Measurements from ENCODE around the gene SLC1A3.

The SLC1A3 gene

GRCh38 chr5:36611520-36612274, 5.3 kb downstream of the SLC1A3 start:
- no peak overlapping the region for H3K4me2 ChIP-seq (ENCODE audit: low read length)
- H2AFZ ChIP-seq (ENCODE audit: low read depth, low read length) = no peak overlapping the region
- no peaks in the 10 kb centered on the region for H3K36me3 ChIP-seq (replicated peaks; ENCODE audit: low read depth, low read length)
- TF ChIP-seq EZH2phosphoT487 (IDR thresholded peaks at IDR 0.05; ENCODE audit: low read depth) (no peak), CTCF (IDR thresholded peaks at IDR 0.05; ENCODE audit: low read depth, low read length) (no peak)
- H3K4me1 ChIP-seq (ENCODE audit: low read length) = peaks cover 4% of the 10 kb centered on the region
- no peaks in the 10 kb centered on the region for H3K9me3 ChIP-seq (ENCODE audit: insufficient read depth, low read length)
- H3K27me3 ChIP-seq (ENCODE audit: low read depth, low read length) = peaks cover 14% of the 10 kb centered on the region
- H3K4me3 ChIP-seq (ENCODE audit: low read length) = no peak overlapping the region
- H3K27ac ChIP-seq (ENCODE audit: low read length) = no peak overlapping the region
- no peak overlapping the region for H3K9ac ChIP-seq (ENCODE audit: low read length)
- H3K79me2 ChIP-seq (ENCODE audit: low read length) = no peaks in the 10 kb centered on the region
- H4K20me1 ChIP-seq (ENCODE audit: insufficient read depth, low read length) = no peaks in the 10 kb centered on the region

- Histone ChIP-seq H3K4me2 (ENCODE audit: low read length) (no peak overlapping the region), H3K4me3 (ENCODE audit: low read length) (no peak overlapping the region), H3K27me3 (ENCODE audit: low read depth, low read length) (peaks cover 1% of the 10 kb centered on the region; the same call in 1 of the 2 replicates), H3K27ac (ENCODE audit: low read length) (no peak overlapping the region), H3K36me3 (replicated peaks; ENCODE audit: low read depth, low read length) (no peaks in the 10 kb centered on the region), H3K9ac (ENCODE audit: low read length) (no peak overlapping the region), H2AFZ (ENCODE audit: low read depth, low read length) (no peak overlapping the region), H3K4me1 (ENCODE audit: low read length) (no peaks in the 10 kb centered on the region), H4K20me1 (ENCODE audit: insufficient read depth, low read length) (no peaks in the 10 kb centered on the region), H3K79me2 (ENCODE audit: low read length) (no peaks in the 10 kb centered on the region), H3K9me3 (ENCODE audit: insufficient read depth, low read length) (no peaks in the 10 kb centered on the region)
- TF ChIP-seq EZH2phosphoT487 (IDR thresholded peaks at IDR 0.05; ENCODE audit: low read depth) (no peak), CTCF (IDR thresholded peaks at IDR 0.05; ENCODE audit: low read depth, low read length) (no peak)
These were observed 6.8 kb downstream of the SLC1A3 start for GRCh38 chr5:36613241-36613640.

GRCh38 chr5:36613771-36614656, 7.6 kb downstream of the SLC1A3 start:
- Histone ChIP-seq H3K27me3 (ENCODE audit: low read depth, low read length) (no peaks in the 10 kb centered on the region), H3K4me1 (ENCODE audit: low read length) (no peaks in the 10 kb centered on the region), H3K4me3 (ENCODE audit: low read length) (no peak overlapping the region), H2AFZ (ENCODE audit: low read depth, low read length) (no peak overlapping the region), H3K27ac (ENCODE audit: low read length) (no peak overlapping the region), H3K36me3 (replicated peaks; ENCODE audit: low read depth, low read length) (no peaks in the 10 kb centered on the region), H3K9me3 (ENCODE audit: insufficient read depth, low read length) (no peaks in the 10 kb centered on the region), H3K4me2 (ENCODE audit: low read length) (no peak overlapping the region), H3K79me2 (ENCODE audit: low read length) (no peaks in the 10 kb centered on the region), H3K9ac (ENCODE audit: low read length) (no peak overlapping the region), H4K20me1 (ENCODE audit: insufficient read depth, low read length) (no peaks in the 10 kb centered on the region)
- TF ChIP-seq CTCF (IDR thresholded peaks at IDR 0.05; ENCODE audit: low read depth, low read length) (no peak), EZH2phosphoT487 (IDR thresholded peaks at IDR 0.05; ENCODE audit: low read depth) (no peak)

DNA sequence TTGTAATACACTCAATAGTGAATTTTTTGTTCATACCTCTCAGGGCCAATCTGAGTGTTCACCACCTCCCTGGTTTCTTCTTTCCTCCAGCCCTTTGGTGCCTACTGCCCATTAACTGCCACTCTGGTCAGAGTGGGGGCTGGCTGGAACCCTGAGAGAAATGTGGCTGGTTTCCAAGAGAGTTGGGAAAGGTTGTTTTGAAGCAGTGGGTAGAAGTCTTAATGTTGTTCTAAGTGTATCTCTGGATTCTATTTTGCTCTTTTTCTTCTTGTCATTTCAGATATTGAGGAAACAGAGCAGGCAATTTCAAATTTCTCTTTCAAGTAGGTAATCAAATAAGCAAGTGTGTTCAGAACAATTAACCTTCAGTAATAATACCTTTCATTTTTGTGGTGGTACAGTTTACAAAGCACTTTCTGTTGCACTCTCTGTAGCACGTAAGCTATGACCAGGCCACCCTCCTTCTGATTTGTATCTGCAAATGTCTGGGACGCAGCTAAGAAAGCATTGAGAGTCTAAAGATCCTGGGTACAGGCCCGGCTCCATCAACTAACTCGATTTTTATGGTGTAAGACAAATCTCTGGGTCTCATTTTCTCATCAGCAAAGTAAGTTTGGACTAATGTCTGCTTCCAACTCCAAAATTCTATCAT, 8.4 kb downstream of the SLC1A3 start:
- Histone ChIP-seq H3K4me1 (ENCODE audit: low read length) (no peaks in the 10 kb centered on the region), H3K4me3 (ENCODE audit: low read length) (no peak overlapping the region), H3K9ac (ENCODE audit: low read length) (no peak overlapping the region), H3K36me3 (replicated peaks; ENCODE audit: low read depth, low read length) (no peaks in the 10 kb centered on the region), H2AFZ (ENCODE audit: low read depth, low read length) (no peak overlapping the region), H3K79me2 (ENCODE audit: low read length) (no peaks in the 10 kb centered on the region), H3K27ac (ENCODE audit: low read length) (no peak overlapping the region), H3K4me2 (ENCODE audit: low read length) (no peak overlapping the region), H3K27me3 (ENCODE audit: low read depth, low read length) (no peaks in the 10 kb centered on the region), H4K20me1 (ENCODE audit: insufficient read depth, low read length) (no peaks in the 10 kb centered on the region), H3K9me3 (ENCODE audit: insufficient read depth, low read length) (no peaks in the 10 kb centered on the region)
- TF ChIP-seq CTCF (IDR thresholded peaks at IDR 0.05; ENCODE audit: low read depth, low read length) (no peak), EZH2phosphoT487 (IDR thresholded peaks at IDR 0.05; ENCODE audit: low read depth) (no peak)

Measured in OCI-LY3 (cell line).